GM23338 (cell line): ENCODE results near the gene CYGB. TPM values are rescaled to one million over a fixed set of nuclear protein-coding genes. Genes with fewer than 3 reads are reported as not detected.

Experiments
- ATAC-seq: fragments of 200-7000 bp; cut with Tn5 transposase; 3 replicates; pipeline ENCODE4 v1.9.1; 2020
- DNase-seq: peaks from one replicate; pipeline ENCODE4 v3.0.0-alpha.2; 2015; ENCODE audit warnings: low spot score
- H2AFZ ChIP-seq: fragments of 200-600 bp; sonication (generic); 2 replicates; pipeline ENCODE4 v1.8.0; 2016; ENCODE audit warnings: antibody characterized with exemption, mild to moderate bottlenecking, moderate library complexity
- H3F3A ChIP-seq: fragments of 200-600 bp; sonication (generic); replicated peaks from 2 replicates; pipeline ENCODE4 v1.8.0; 2017; ENCODE audit warnings: antibody characterized with exemption, mixed run types, low read depth
- H3K27ac ChIP-seq: fragments of 200-600 bp; sonication (generic); 2 replicates; pipeline ENCODE4 v1.6.1; 2016; ENCODE audit warnings: low read depth
- H3K27me3 ChIP-seq: fragments of 200-600 bp; sonication (generic); 2 replicates; pipeline ENCODE4 v1.8.0; 2016; ENCODE audit warnings: mild to moderate bottlenecking, mixed run types, moderate library complexity; ENCODE audit not compliant: insufficient read depth
- H3K36me3 ChIP-seq: fragments of 200-600 bp; sonication (generic); 2 replicates; pipeline ENCODE4 v1.8.0; 2016; ENCODE audit warnings: mild to moderate bottlenecking; ENCODE audit not compliant: insufficient read depth
- H3K4me1 ChIP-seq: fragments of 200-600 bp; sonication (generic); 2 replicates; pipeline ENCODE4 v1.8.0; 2016; ENCODE audit warnings: mild to moderate bottlenecking, moderate library complexity; ENCODE audit not compliant: insufficient read depth
- H3K4me2 ChIP-seq: fragments of 200-600 bp; sonication (generic); 2 replicates; pipeline ENCODE4 v1.7.1; 2017; ENCODE audit warnings: mixed run types
- H3K4me3 ChIP-seq: fragments of 200-600 bp; sonication (generic); 2 replicates; pipeline ENCODE4 v1.6.1; 2016; ENCODE audit warnings: mixed run types
- H3K79me2 ChIP-seq: fragments of 200-600 bp; sonication (generic); replicated peaks from 2 replicates; pipeline ENCODE4 v1.8.0; 2017; ENCODE audit warnings: mild to moderate bottlenecking; ENCODE audit not compliant: insufficient read depth
- H3K9me2 ChIP-seq: fragments of 200-600 bp; sonication (generic); 2 replicates; pipeline ENCODE4 v1.8.0; 2017; ENCODE audit not compliant: insufficient read depth
- H4K20me1 ChIP-seq: fragments of 200-600 bp; sonication (generic); replicated peaks from 2 replicates; pipeline ENCODE4 v1.8.0; 2017; ENCODE audit warnings: mild to moderate bottlenecking; ENCODE audit not compliant: insufficient read depth
- H3K27ac Mint-ChIP-seq: 2 replicates; pipeline ENCODE4 v1.8.0; 2020; ENCODE audit warnings: inconsistent platforms, mild to moderate bottlenecking, moderate library complexity, mixed read lengths
- H3K27me3 Mint-ChIP-seq: 3 replicates; pipeline ENCODE4 v1.8.0; 2022; ENCODE audit warnings: low read depth, mild to moderate bottlenecking, moderate library complexity, mixed read lengths, inconsistent platforms; ENCODE audit not compliant: insufficient read depth, poor library complexity
- H3K36me3 Mint-ChIP-seq: 3 replicates; pipeline ENCODE4 v1.8.0; 2021; ENCODE audit warnings: low read depth, mild to moderate bottlenecking, inconsistent platforms, moderate library complexity, mixed read lengths
- H3K4me1 Mint-ChIP-seq: 3 replicates; pipeline ENCODE4 v1.8.0; 2020; ENCODE audit warnings: mild to moderate bottlenecking, inconsistent platforms, mixed read lengths
- H3K4me3 Mint-ChIP-seq: 3 replicates; pipeline ENCODE4 v1.8.0; 2021; ENCODE audit warnings: moderate library complexity, mild to moderate bottlenecking, inconsistent platforms, mixed read lengths
- H3K9me3 Mint-ChIP-seq: 3 replicates; pipeline ENCODE4 v1.8.0; 2020; ENCODE audit warnings: moderate library complexity, mild to moderate bottlenecking, inconsistent platforms, mixed read lengths
- EZH2 ChIP-seq: fragments of 200-600 bp; sonication (generic); IDR thresholded peaks from one replicate; pipeline ENCODE4 v1.8.0; 2017; ENCODE audit warnings: antibody characterized with exemption, mild to moderate bottlenecking, low read depth; ENCODE audit not compliant: unreplicated experiment
- EZH2phosphoT487 ChIP-seq: fragments of 200-600 bp; sonication (generic); IDR thresholded peaks from one replicate; pipeline ENCODE4 v1.8.1; 2018; ENCODE audit warnings: antibody characterized with exemption; ENCODE audit not compliant: unreplicated experiment
- JUNB ChIP-seq: IDR thresholded peaks from one replicate; pipeline ENCODE4 v1.6.1; 2016; ENCODE audit warnings: antibody characterized with exemption; ENCODE audit not compliant: unreplicated experiment
- NANOG ChIP-seq: IDR thresholded peaks from 2 replicates; pipeline ENCODE4 v1.6.1; 2016; ENCODE audit warnings: antibody characterized with exemption, borderline replicate concordance
- REST ChIP-seq: IDR thresholded peaks from one replicate; pipeline ENCODE4 v1.6.1; 2018; ENCODE audit warnings: antibody characterized with exemption; ENCODE audit not compliant: unreplicated experiment
- ZNF114 ChIP-seq: fragments of 250-450 bp; sonication (Bioruptor Pico); IDR thresholded peaks from 2 replicates; pipeline ENCODE4 v1.5.0; 2020; ENCODE audit warnings: mild to moderate bottlenecking, moderate library complexity
- ZNF462 ChIP-seq: fragments of 250-450 bp; sonication (Bioruptor Pico); IDR thresholded peaks from 2 replicates; pipeline ENCODE4 v1.5.0; 2020; ENCODE audit warnings: mild to moderate bottlenecking, moderate library complexity
- polyA plus RNA-seq: library from polyadenylated mRNA; unstranded; fragments of >200 nt; fragmentation: Nextera tagmentation; extraction: Ambion mirVana; gene quantifications from 2 replicates; pipeline ENCODE4 v1.2.1, GENCODE V29; 2016
- total RNA-seq: library from RNA; depleted of rRNA; stranded (reverse); fragments of >200 nt; shearing (Covaris generic); gene quantifications from 2 replicates; pipeline ENCODE4 v1.2.3, GENCODE V29; 2014

CYGB gene
- total and polyA plus RNA-seq, 2 experiments from 2014 or later = 1.2 to 1.7 TPM

- no peak for TF ChIP-seq ZNF462 (CRISPR knock-in tag)
Observed at GRCh38 chr17:76497979-76498875, 39.3 kb downstream of the CYGB start (continued).

- DNase-seq = no peak
- no peak for ATAC-seq
- Histone ChIP-seq H3K4me1 (peaks cover 32% of the 10 kb centered on the region), H3K27ac (no peak overlapping the region), H3K27me3 (peaks cover 4% of the 10 kb centered on the region; the same call in 1 of the 2 replicates), H3K4me2 (peak overlapping the region; percentile 60; the same call in 1 of the 2 replicates), H3K4me3 (no peak overlapping the region), H2AFZ (no peak overlapping the region), H4K20me1 (peaks cover 6% of the 10 kb centered on the region; the same call in 1 of the 2 replicates), H3K79me2 (peaks cover 3% of the 10 kb centered on the region; the same call in 1 of the 2 replicates), H3K9me2 (no peaks in the 10 kb centered on the region), H3K36me3 (no peaks in the 10 kb centered on the region), H3F3A (0 out of 2 replicates have a peak, but pooled peaks cover 3% of the 10 kb centered on the region)
- Mint-ChIP-seq H3K9me3 (no peaks in the 10 kb centered on the region), H3K27ac (no peak overlapping the region), H3K27me3 (peaks cover 19% of the 10 kb centered on the region), H3K36me3 (no peaks in the 10 kb centered on the region), H3K4me3 (no peak overlapping the region), H3K4me1 (peaks cover 57% of the 10 kb centered on the region)
- TF ChIP-seq ZNF114 (CRISPR knock-in tag) = no peak
- TF ChIP-seq NANOG = no peak
- no peak for TF ChIP-seq JUNB
- no peak for TF ChIP-seq REST
- TF ChIP-seq EZH2phosphoT487 = no peak
- no peak for TF ChIP-seq EZH2
Observed at GRCh38 chr17:76497699-76497978, 39.9 kb downstream of the CYGB start.
